ENCODE data around the gene SLC2A11. TPM values are rescaled to one million over a fixed set of nuclear protein-coding genes. Genes with fewer than 3 reads are reported as not detected.

The SLC2A11 gene
- total and polyA plus RNA-seq, 9 of the 15 experiments (the other 6 are each of a cell fraction or from before 2014, with no cell fraction given), result 0.44 to 2.7 (median 2.1) TPM

- Histone ChIP-seq H2AFZ (ENCODE audit: low read depth, low read length) (no peak overlapping the region), H3K9me1 (ENCODE audit: control insufficient read depth, insufficient read depth, low read length) (no peaks in the 10 kb centered on the region), H3K36me3 (ENCODE audit: control insufficient read depth, insufficient read depth, low read length) (no peaks in the 10 kb centered on the region), H3K9me3 (replicated peaks; ENCODE audit: control insufficient read depth, insufficient read depth, low read depth, low read length) (no peaks in the 10 kb centered on the region), H4K20me1 (replicated peaks; ENCODE audit: control insufficient read depth, insufficient read depth, low read length) (no peaks in the 10 kb centered on the region), H3K27ac (ENCODE audit: extremely low read depth, low read depth, low read length) (no peak overlapping the region), H3K79me2 (ENCODE audit: control insufficient read depth, insufficient read depth, low read length) (no peaks in the 10 kb centered on the region), H3K27me3 (ENCODE audit: control insufficient read depth in 2 of 2, insufficient read depth in 2 of 2, low read length in 2 of 2) (no peaks in the 10 kb centered on the region), H3K4me3 (no peak overlapping the region), H3K9ac (ENCODE audit: insufficient read depth in 1 of 2, low read depth in 2 of 2, low read length in 2 of 2) (no peak overlapping the region), H3K4me2 (ENCODE audit: insufficient read depth, low read length) (no peak overlapping the region), H3K4me1 (replicated peaks in 1 of 2; ENCODE audit: control insufficient read depth in 2 of 2, insufficient read depth in 2 of 2, low read length in 2 of 2) (peaks cover 0 to 5% of the 10 kb centered on the region in 2 experiments; a peak in 2 of 5 replicates)
- ChIA-PET CTCF (ENCODE audit: low intra/inter-chr PET ratio) (no interaction called here), POLR2A (interaction anchor here (1.5 kb wide), 1 partner anchor 16 kb away, joined by 3 read pairs; the partner anchor contains the start of gene MIF)
- in situ Hi-C loops (cut with MboI), result no loop called here
- intact Hi-C loops (cut with micrococcal nuclease), result no loop called here
- WGBS (ENCODE audit: insufficient coverage, low coverage, missing lambda C conversion rate), result 34% methylated on average over 6 of the region's 7 CpGs
- FAIRE-seq (no peak), ATAC-seq (no peak), DNase-seq (ENCODE audit: extremely low read depth in 1 of 4, low spot score in 3 of 4) (peak in 2 of 4 experiments; percentile 13 to 23)
- no TSS peak for BruUV-seq (replicated peaks)
- TF ChIP-seq HMG20B (CRISPR knock-in tag; IDR thresholded peaks at IDR 0.05) (no peak), BRD9 (IDR thresholded peaks at IDR 0.05; ENCODE audit: low read depth, partially characterized antibody) (no peak), ZNF778 (CRISPR knock-in tag; IDR thresholded peaks at IDR 0.05) (no peak), ZNF217 (CRISPR knock-in tag; IDR thresholded peaks at IDR 0.05) (no peak), ARHGAP35 (IDR thresholded peaks at IDR 0.05; ENCODE audit: partially characterized antibody) (no peak), ZFP1 (CRISPR knock-in tag; IDR thresholded peaks at IDR 0.05) (no peak), XRCC4 (IDR thresholded peaks at IDR 0.05; ENCODE audit: extremely low read depth, insufficient read depth, insufficient read length) (no peak), REST (IDR thresholded peaks at IDR 0.05; ENCODE audit: borderline replicate concordance) (peak; percentile 91), REST (CRISPR knock-in tag; IDR thresholded peaks at IDR 0.05; ENCODE audit: low read depth) (no peak), PCBP1 (IDR thresholded peaks at IDR 0.05; ENCODE audit: low read depth, low read length, poor library complexity, severe bottlenecking) (no peak), KLF16 (IDR thresholded peaks at IDR 0.05) (peak; percentile 76; the same call in 1 of the 2 replicates), TOE1 (IDR thresholded peaks at IDR 0.05; ENCODE audit: borderline replicate concordance) (no peak), TOE1 (CRISPR knock-in tag; IDR thresholded peaks at IDR 0.05; ENCODE audit: borderline replicate concordance, low read depth) (no peak), SRF (CRISPR knock-in tag; IDR thresholded peaks at IDR 0.05) (no peak), ZNF512 (tag; IDR thresholded peaks at IDR 0.05) (no peak)
These were observed 20.5 kb downstream of the SLC2A11 start for GRCh38 chr22:23878219-23878618.
